K562 (cell line): ENCODE measurements around the gene GUK1. TPM values are rescaled to one million over a fixed set of nuclear protein-coding genes. Genes with fewer than 3 reads are reported as not detected.

Experiments
- DMBX1 ChIP-seq: fragments of 250-450 bp; sonication (Bioruptor Pico); IDR thresholded peaks from 2 replicates; pipeline ENCODE4 v1.8.0; 2022; ENCODE audit warnings: inconsistent platforms, mild to moderate bottlenecking, moderate library complexity, borderline replicate concordance
- FOXA1 ChIP-seq: fragments of 450-650 bp; IDR thresholded peaks from 2 replicates; pipeline ENCODE4 v1.6.1; 2016; ENCODE audit warnings: mild to moderate bottlenecking, borderline replicate concordance
- FOXA3 ChIP-seq, 2 experiments: fragments of 450-650 bp in 1 of 2; sonication (generic) in 1 of 2; formaldehyde crosslinking; IDR thresholded peaks in 1 of 2; conservative IDR thresholded peaks in 1 of 2; 2 replicates each; pipeline versions ENCODE4 v1.4.0 to v1.8.0; 2020 to 2022; ENCODE audit warnings: mild to moderate bottlenecking in 2 of 2, missing genetic modification reagents in 1 of 2
- MCM2 ChIP-seq: fragments of 450-650 bp; IDR thresholded peaks from 2 replicates; pipeline ENCODE4 v1.6.1; 2017; ENCODE audit warnings: low read depth, mild to moderate bottlenecking
- NR2C1 ChIP-seq, 2 experiments: fragments of 450-650 bp; IDR thresholded peaks; 2 replicates each; pipeline ENCODE4 v1.6.1; 2017; ENCODE audit warnings: mild to moderate bottlenecking in 2 of 2, antibody characterized with exemption in 1 of 2, inconsistent platforms in 1 of 2, missing compliant biosample characterization in 1 of 2, missing genetic modification characterization in 1 of 2
- NRF1 ChIP-seq, 2 experiments: fragments of 450-650 bp; IDR thresholded peaks in 1 of 2; conservative IDR thresholded peaks in 1 of 2; 2 replicates each; pipeline ENCODE4 v1.6.1; 2014; ENCODE audit warnings: mild to moderate bottlenecking in 2 of 2
- POLR2B ChIP-seq: fragments of 450-650 bp; IDR thresholded peaks from 2 replicates; pipeline ENCODE4 v1.6.1; 2018; ENCODE audit warnings: low read depth; ENCODE audit not compliant: partially characterized antibody
- STAT5A ChIP-seq: IDR thresholded peaks from 2 replicates; pipeline ENCODE4 v1.6.1; 2012; ENCODE audit warnings: low read length, inconsistent platforms, borderline replicate concordance
- TEAD4 ChIP-seq, 2 experiments: sonication (generic) in 1 of 2; formaldehyde crosslinking in 1 of 2; IDR thresholded peaks; 2 replicates each; pipeline versions ENCODE4 v1.6.1 to v1.8.0; 2012 to 2022; ENCODE audit warnings: borderline replicate concordance in 1 of 2, inconsistent platforms in 1 of 2, low read length in 1 of 2, mild to moderate bottlenecking in 1 of 2, missing genetic modification reagents in 1 of 2
- ZNF518B ChIP-seq: fragments of 250-450 bp; sonication (Bioruptor Pico); IDR thresholded peaks from 2 replicates; pipeline ENCODE4 v1.5.0; 2021; ENCODE audit warnings: mild to moderate bottlenecking, moderate library complexity
- polyA plus RNA-seq, 8 experiments: library from polyadenylated mRNA; depleted of rRNA in 4 of 8; stranded (reverse) in 5 of 8; unstranded in 3 of 8; fragments of >200 nt; fragmentation: Nextera tagmentation in 2 of 8; fragmentation: Illumina TruSeq in 1 of 8; extraction: Ambion mirVana in 2 of 8; extraction: Trizol in 1 of 8; gene quantifications; 2 replicates each; pipeline versions ENCODE4 v1.2.1 to v1.2.3, GENCODE V29; 2011 to 2014; ENCODE audit warnings: inconsistent platforms in 1 of 8, missing spikeins in 1 of 8
- total RNA-seq, 7 experiments: library from RNA; depleted of rRNA in 6 of 7; stranded (reverse); fragments of >200 nt in 6 of 7; fragmentation: Illumina TruSeq in 2 of 7; extraction: Trizol in 2 of 7; gene quantifications; 2 replicates each; pipeline versions ENCODE4 v1.2.1 to v1.2.3, GENCODE V29; 2011 to 2021; ENCODE audit warnings: low replicate concordance in 1 of 7
- TF ChIP-seq, protein P1 (sequence below): sonication (generic); formaldehyde crosslinking; IDR thresholded peaks from 2 replicates; pipeline ENCODE4 v1.8.0; 2022; ENCODE audit warnings: mild to moderate bottlenecking, missing genetic modification reagents
- TF ChIP-seq, protein P2 (sequence below), 2 experiments: fragments of 150-350 bp in 1 of 2; IDR thresholded peaks; 2 replicates each; pipeline ENCODE4 v1.6.1; 2012 to 2016; ENCODE audit warnings: low read depth in 2 of 2, low read length in 2 of 2, mild to moderate bottlenecking in 1 of 2, moderate library complexity in 1 of 2

The GUK1 gene
- total and polyA plus RNA-seq, 9 of the 15 experiments (the other 6 are each of a cell fraction or from before 2014, with no cell fraction given), result 7.0 to 331 (median 132) TPM

DNA sequence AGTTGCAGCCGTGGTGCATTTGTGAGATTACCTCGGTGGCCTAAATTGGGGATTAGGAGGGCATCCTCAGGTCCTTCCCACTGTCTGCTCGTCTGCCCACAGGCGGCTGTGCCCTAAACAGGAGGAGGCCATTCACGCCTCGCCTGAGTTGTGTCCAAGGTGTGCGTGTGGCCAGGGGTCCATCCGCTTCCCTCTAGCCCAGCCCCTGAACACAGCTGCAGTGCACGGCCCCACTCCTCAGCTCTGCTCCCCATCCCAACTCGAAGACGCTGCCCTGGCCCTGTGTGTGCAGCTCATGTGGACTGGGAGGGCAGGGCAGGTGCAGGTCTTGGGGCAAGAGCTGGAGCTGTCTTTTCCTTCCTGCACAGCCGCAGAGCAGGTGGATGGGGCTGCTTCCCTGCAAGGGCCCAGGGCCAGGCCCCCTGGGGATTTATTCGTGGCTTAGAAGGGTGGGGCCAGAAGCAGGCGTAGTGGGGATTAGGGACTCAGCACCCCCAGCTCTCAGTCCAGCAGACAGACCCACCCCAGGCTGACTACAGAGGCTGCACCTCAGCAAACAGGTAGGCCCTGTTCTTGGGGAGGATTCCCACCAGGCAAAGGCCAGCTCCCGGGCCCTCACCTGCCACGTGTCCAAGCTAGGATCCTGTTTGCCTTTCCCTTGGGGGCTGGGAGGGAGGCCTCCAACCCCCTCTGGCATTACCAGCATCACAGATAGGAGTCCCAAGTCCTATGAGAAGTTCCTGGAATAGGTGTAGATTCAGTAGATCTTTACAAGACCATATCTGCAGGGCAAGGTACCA, 4.3 kb downstream of the GUK1 start (continued):
- TF ChIP-seq FOXA3 (CRISPR knock-in tag; conservative IDR thresholded peaks at IDR 0.05 in 1 of 2, IDR thresholded peaks at IDR 0.05 in 1 of 2) (0 out of 4 replicates have a peak, but pooled peaks of 1 of the 2 experiments have one; percentile 10), FOXA1 (no peak), NR2C1 (IDR thresholded peaks at IDR 0.05) (no peak), NR2C1 (tag; IDR thresholded peaks at IDR 0.05) (no peak), ZNF518B (no peak), DMBX1 (no peak), POLR2B (peak; percentile 1), TEAD4 (IDR thresholded peaks at IDR 0.05; ENCODE audit: low read length) (no peak), TEAD4 (CRISPR knock-in tag; IDR thresholded peaks at IDR 0.05; ENCODE audit: borderline replicate concordance) (peak; percentile 54; the same call in 1 of the 2 replicates), STAT5A (no peak), NRF1 (conservative IDR thresholded peaks at IDR 0.05 in 1 of 2, IDR thresholded peaks at IDR 0.05 in 1 of 2) (peak; percentile 46 to 52), MCM2 (no peak)
- TF ChIP-seq, protein P1, sequence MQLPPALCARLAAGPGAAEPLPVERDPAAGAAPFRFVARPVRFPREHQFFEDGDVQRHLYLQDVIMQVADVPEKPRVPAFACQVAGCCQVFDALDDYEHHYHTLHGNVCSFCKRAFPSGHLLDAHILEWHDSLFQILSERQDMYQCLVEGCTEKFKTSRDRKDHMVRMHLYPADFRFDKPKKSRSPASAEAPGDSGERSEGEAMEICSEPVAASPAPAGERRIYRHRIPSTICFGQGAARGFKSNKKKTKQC (CRISPR knock-in tag), result no peak
- TF ChIP-seq, protein P2, sequence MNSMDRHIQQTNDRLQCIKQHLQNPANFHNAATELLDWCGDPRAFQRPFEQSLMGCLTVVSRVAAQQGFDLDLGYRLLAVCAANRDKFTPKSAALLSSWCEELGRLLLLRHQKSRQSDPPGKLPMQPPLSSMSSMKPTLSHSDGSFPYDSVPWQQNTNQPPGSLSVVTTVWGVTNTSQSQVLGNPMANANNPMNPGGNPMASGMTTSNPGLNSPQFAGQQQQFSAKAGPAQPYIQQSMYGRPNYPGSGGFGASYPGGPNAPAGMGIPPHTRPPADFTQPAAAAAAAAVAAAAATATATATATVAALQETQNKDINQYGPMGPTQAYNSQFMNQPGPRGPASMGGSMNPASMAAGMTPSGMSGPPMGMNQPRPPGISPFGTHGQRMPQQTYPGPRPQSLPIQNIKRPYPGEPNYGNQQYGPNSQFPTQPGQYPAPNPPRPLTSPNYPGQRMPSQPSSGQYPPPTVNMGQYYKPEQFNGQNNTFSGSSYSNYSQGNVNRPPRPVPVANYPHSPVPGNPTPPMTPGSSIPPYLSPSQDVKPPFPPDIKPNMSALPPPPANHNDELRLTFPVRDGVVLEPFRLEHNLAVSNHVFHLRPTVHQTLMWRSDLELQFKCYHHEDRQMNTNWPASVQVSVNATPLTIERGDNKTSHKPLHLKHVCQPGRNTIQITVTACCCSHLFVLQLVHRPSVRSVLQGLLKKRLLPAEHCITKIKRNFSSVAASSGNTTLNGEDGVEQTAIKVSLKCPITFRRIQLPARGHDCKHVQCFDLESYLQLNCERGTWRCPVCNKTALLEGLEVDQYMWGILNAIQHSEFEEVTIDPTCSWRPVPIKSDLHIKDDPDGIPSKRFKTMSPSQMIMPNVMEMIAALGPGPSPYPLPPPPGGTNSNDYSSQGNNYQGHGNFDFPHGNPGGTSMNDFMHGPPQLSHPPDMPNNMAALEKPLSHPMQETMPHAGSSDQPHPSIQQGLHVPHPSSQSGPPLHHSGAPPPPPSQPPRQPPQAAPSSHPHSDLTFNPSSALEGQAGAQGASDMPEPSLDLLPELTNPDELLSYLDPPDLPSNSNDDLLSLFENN (IDR thresholded peaks at IDR 0.05; ENCODE audit: low read depth in 2 of 2, low read length in 2 of 2), result no peak
